DOHH2 (cell line): ENCODE measurements around the gene SMC1B.
"Not testable (repeated sequence)": the region's sequence is repeated elsewhere in the genome, so short reads cannot be mapped to it uniquely, and the experiment has no call there.

Experiments
- H3F3A ChIP-seq: fragments of 200-600 bp; sonication (generic), shearing (Covaris generic); 2 replicates; pipeline ENCODE4 v1.6.0; 2016; ENCODE audit warnings: antibody characterized with exemption, mild to moderate bottlenecking; ENCODE audit not compliant: control insufficient read depth, insufficient read depth
- H3K27ac ChIP-seq: fragments of 200-600 bp; sonication (generic); 2 replicates; pipeline ENCODE4 v1.5.1; 2014; ENCODE audit warnings: low read depth, mild to moderate bottlenecking, low read length, moderate library complexity
- H3K27me3 ChIP-seq: fragments of 200-600 bp; sonication (generic); 2 replicates; pipeline ENCODE4 v1.6.1; 2014; ENCODE audit warnings: mild to moderate bottlenecking, low read length, mixed read lengths; ENCODE audit not compliant: control insufficient read depth
- H3K36me3 ChIP-seq: fragments of 200-600 bp; sonication (generic); 2 replicates; pipeline ENCODE4 v1.6.1; 2014; ENCODE audit warnings: mild to moderate bottlenecking, low read length, moderate library complexity, mixed read lengths; ENCODE audit not compliant: control insufficient read depth
- H3K4me1 ChIP-seq: fragments of 200-600 bp; sonication (generic); 2 replicates; pipeline ENCODE4 v1.6.1; 2014; ENCODE audit warnings: mild to moderate bottlenecking, low read length, mixed read lengths; ENCODE audit not compliant: control insufficient read depth
- H3K4me2 ChIP-seq: fragments of 200-600 bp; sonication (generic); 2 replicates; pipeline ENCODE4 v1.6.0; 2014; ENCODE audit warnings: mild to moderate bottlenecking, low read length, moderate library complexity
- H3K4me3 ChIP-seq: fragments of 200-600 bp; sonication (generic); 2 replicates; pipeline ENCODE4 v1.5.1; 2014; ENCODE audit warnings: mild to moderate bottlenecking, low read length, mixed read lengths
- H3K79me2 ChIP-seq: fragments of 200-600 bp; sonication (generic); 2 replicates; pipeline ENCODE4 v1.6.1; 2014; ENCODE audit warnings: mild to moderate bottlenecking, low read length, mixed read lengths; ENCODE audit not compliant: control insufficient read depth
- H3K9me2 ChIP-seq: fragments of 200-600 bp; sonication (generic); replicated peaks from 2 replicates; pipeline ENCODE4 v1.6.1; 2014; ENCODE audit warnings: mild to moderate bottlenecking, low read length, mixed read lengths; ENCODE audit not compliant: control insufficient read depth
- H3K9me3 ChIP-seq: fragments of 200-600 bp; sonication (generic); 2 replicates; pipeline ENCODE4 v1.6.1; 2014; ENCODE audit warnings: antibody characterized with exemption, low read length, mixed read lengths; ENCODE audit not compliant: control insufficient read depth, insufficient read depth
- H4K20me1 ChIP-seq: fragments of 200-600 bp; sonication (generic); 2 replicates; pipeline ENCODE4 v1.6.0; 2014; ENCODE audit warnings: low read depth, mild to moderate bottlenecking, antibody characterized with exemption, low read length, moderate library complexity; ENCODE audit not compliant: control insufficient read depth, insufficient read depth
- CTCF ChIP-seq: fragments of 200-600 bp; sonication (generic); IDR thresholded peaks from one replicate; pipeline ENCODE4 v1.5.1; 2014; ENCODE audit warnings: antibody characterized with exemption, mild to moderate bottlenecking, low read depth, low read length; ENCODE audit not compliant: poor library complexity, severe bottlenecking
- EZH2phosphoT487 ChIP-seq: fragments of 200-600 bp; sonication (generic); IDR thresholded peaks from 2 replicates; pipeline ENCODE4 v1.6.1; 2017; ENCODE audit warnings: borderline replicate concordance, mild to moderate bottlenecking, antibody characterized with exemption, low read length, moderate library complexity, mixed read lengths

SMC1B gene

DNA sequence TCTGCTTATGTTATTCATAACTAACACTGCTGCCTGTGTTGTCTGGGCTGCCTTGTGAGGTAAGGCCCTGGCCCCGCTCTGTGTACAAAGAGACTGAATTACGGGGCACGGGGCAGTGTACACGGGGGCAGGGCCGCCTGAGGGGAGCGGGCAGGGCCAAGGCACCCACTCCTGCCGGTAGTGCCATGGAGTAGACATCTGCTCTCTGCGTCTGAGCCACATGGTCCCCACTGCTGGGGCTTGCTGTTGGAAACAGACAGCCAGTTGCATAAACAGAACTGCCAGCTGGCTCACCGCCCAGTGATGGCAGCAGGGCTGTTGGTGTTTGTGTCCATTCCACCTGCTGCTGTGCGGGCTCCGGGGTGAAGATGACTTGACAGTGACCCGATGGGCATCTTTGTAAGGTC, 83.9 kb downstream of the SMC1B start:
- no peaks in the 10 kb centered on the region for H3K79me2 ChIP-seq
- no peak overlapping the region for H3K27ac ChIP-seq
- H3K9me2 ChIP-seq: no peaks in the 10 kb centered on the region
- H3F3A ChIP-seq: no peaks in the 10 kb centered on the region
- no peak overlapping the region for H3K4me2 ChIP-seq
- no peaks in the 10 kb centered on the region for H3K9me3 ChIP-seq
- TF ChIP-seq EZH2phosphoT487 (no peak), CTCF (no peak)
- no peak overlapping the region for H3K4me3 ChIP-seq
- H3K27me3 ChIP-seq: no peaks in the 10 kb centered on the region
- peaks cover 18% of the 10 kb centered on the region for H3K36me3 ChIP-seq
- no peaks in the 10 kb centered on the region for H4K20me1 ChIP-seq
- H3K4me1 ChIP-seq: no peaks in the 10 kb centered on the region

- Histone ChIP-seq H3K9me2 (no peaks in the 10 kb centered on the region), H3K27ac (no peak overlapping the region), H3K4me2 (no peak overlapping the region), H3K79me2 (no peaks in the 10 kb centered on the region), H3K36me3 (peaks cover 18% of the 10 kb centered on the region), H3K9me3 (no peaks in the 10 kb centered on the region), H3K4me1 (no peaks in the 10 kb centered on the region), H3K4me3 (no peak overlapping the region), H3F3A (no peaks in the 10 kb centered on the region), H3K27me3 (no peaks in the 10 kb centered on the region), H4K20me1 (no peaks in the 10 kb centered on the region)
- TF ChIP-seq CTCF (no peak), EZH2phosphoT487 (no peak)
These were observed 84.4 kb downstream of the SMC1B start for GRCh38 chr22:45328822-45329529.

- not testable (repeated sequence) for H3K27me3 ChIP-seq, H3K4me3 ChIP-seq, H3F3A ChIP-seq, H3K4me1 ChIP-seq, H3K9me2 ChIP-seq, H3K27ac ChIP-seq, H3K9me3 ChIP-seq, H3K79me2 ChIP-seq, H4K20me1 ChIP-seq, H3K4me2 ChIP-seq
- H3K36me3 ChIP-seq: peaks cover 22% of the 10 kb centered on the region
These were observed 85.1 kb downstream of the SMC1B start for GRCh38 chr22:45328261-45328660.

DNA sequence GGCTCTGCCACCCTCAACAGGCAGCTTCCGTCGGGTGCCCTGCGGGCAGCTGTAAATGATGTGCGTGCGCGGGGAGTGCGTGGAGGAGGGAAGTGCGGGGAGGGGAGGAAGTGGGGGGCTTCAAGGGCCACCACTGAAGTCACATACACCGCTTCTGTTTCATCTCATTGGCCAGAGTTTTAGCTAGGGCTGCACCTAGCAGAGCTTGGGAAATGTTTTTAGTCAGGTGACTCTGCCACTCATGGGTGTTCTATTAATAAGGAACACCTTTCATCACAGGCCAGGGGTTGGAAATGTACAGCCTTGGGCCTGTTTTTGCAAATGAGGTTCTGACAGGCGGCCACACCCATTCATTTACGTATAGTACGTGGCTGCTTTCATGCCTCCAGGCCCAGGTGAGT, 89.1 kb downstream of the SMC1B start:
- H3K27me3 ChIP-seq: no peaks in the 10 kb centered on the region
- no peak overlapping the region for H3K4me2 ChIP-seq
- H3K9me3 ChIP-seq: no peaks in the 10 kb centered on the region
- TF ChIP-seq CTCF (no peak), EZH2phosphoT487 (no peak)
- H3K36me3 ChIP-seq: peaks cover 24% of the 10 kb centered on the region
- peaks cover 25% of the 10 kb centered on the region for H3K79me2 ChIP-seq
- H3K9me2 ChIP-seq: no peaks in the 10 kb centered on the region
- H3K4me3 ChIP-seq: no peak overlapping the region
- peaks cover 1% of the 10 kb centered on the region for H3K4me1 ChIP-seq
- H3K27ac ChIP-seq: no peak overlapping the region
- H3F3A ChIP-seq: no peaks in the 10 kb centered on the region
- H4K20me1 ChIP-seq: no peaks in the 10 kb centered on the region
